GM12878 (cell line): Measurements from ENCODE around the gene OR2A5. TPM values are rescaled to one million over a fixed set of nuclear protein-coding genes. Genes with fewer than 3 reads are reported as not detected.

Experiments used
- ATAC-seq: fragments of 200-7000 bp; cut with Tn5 transposase; 3 replicates; pipeline ENCODE4 v1.9.1; 2020; ENCODE audit warnings: mild to moderate bottlenecking, moderate library complexity
- BruUV-seq: library from RNA; stranded (reverse); fragments of 400-500 nt; replicated peaks from 2 replicates; lab custom pipeline; 2021; lab: Mats Ljungman, UMichigan
- CTCF ChIA-PET: fragments of 300-600 bp; sonication (Branson Sonifier 250); formaldehyde crosslinking; extraction: SDS; loops from one replicate; lab custom pipeline; 2021; ENCODE audit warnings: inconsistent platforms; lab: Yijun Ruan, JAX
- POLR2A ChIA-PET: fragments of 350-600 bp; formaldehyde crosslinking; extraction: SDS; loops from one replicate; lab custom pipeline; 2021; ENCODE audit warnings: inconsistent platforms; lab: Charles Lee
- RAD21 ChIA-PET: fragments of 300-600 bp; sonication (Branson Sonifier 250); formaldehyde crosslinking; loops from one replicate; lab custom pipeline; 2023; ENCODE audit warnings: antibody characterized with exemption; ENCODE audit not compliant: unreplicated experiment; lab: Charles Lee
- SMC1A ChIA-PET: fragments of 300-600 bp; sonication (Branson Sonifier 250); formaldehyde crosslinking; loops from one replicate; lab custom pipeline; 2023; ENCODE audit not compliant: unreplicated experiment, uncharacterized antibody; lab: Charles Lee
- DNase-seq: peaks from one replicate; pipeline ENCODE4 v3.0.0-alpha.2; 2011; ENCODE audit warnings: low read depth, low spot score
- FAIRE-seq: peaks from 3 replicates; lab custom pipeline; 2011; peaks lifted over from hg19 to GRCh38; lab: Jason Lieb, UNC
- H2AFZ ChIP-seq: 2 replicates; pipeline ENCODE4 v1.6.0; 2011; ENCODE audit warnings: low read depth, low read length, control low read depth; ENCODE audit not compliant: control insufficient read depth
- H3K27ac ChIP-seq: 2 replicates; pipeline ENCODE4 v1.5.1; 2011; ENCODE audit warnings: control low read depth; ENCODE audit not compliant: control insufficient read depth, insufficient read depth
- H3K27me3 ChIP-seq, 2 experiments: replicated peaks in 1 of 2; 2 replicates each; pipeline versions ENCODE4 v1.6.0 to v1.6.1; 2011; ENCODE audit warnings: low read length in 1 of 2; ENCODE audit not compliant: control insufficient read depth in 2 of 2, insufficient read depth in 2 of 2
- H3K36me3 ChIP-seq, 2 experiments: 2 replicates each; pipeline ENCODE4 v1.5.1; 2011; ENCODE audit warnings: low read length in 1 of 2; ENCODE audit not compliant: control insufficient read depth in 2 of 2, insufficient read depth in 2 of 2
- H3K4me1 ChIP-seq: 2 replicates; pipeline ENCODE4 v1.6.1; 2011; ENCODE audit warnings: mild to moderate bottlenecking, low read length, moderate library complexity, mixed read lengths; ENCODE audit not compliant: control insufficient read depth, insufficient read depth
- H3K4me2 ChIP-seq: 2 replicates; pipeline ENCODE4 v1.6.0; 2011; ENCODE audit warnings: control low read depth; ENCODE audit not compliant: control insufficient read depth, insufficient read depth
- H3K4me3 ChIP-seq: fragments of 200-600 bp; sonication (generic); 2 replicates; pipeline ENCODE4 v1.5.1; 2016
- H3K79me2 ChIP-seq: 2 replicates; pipeline ENCODE4 v1.6.0; 2011; ENCODE audit warnings: low read length; ENCODE audit not compliant: control insufficient read depth, insufficient read depth
- H3K9ac ChIP-seq: 2 replicates; pipeline ENCODE4 v1.8.0; 2011; ENCODE audit warnings: low read length, control low read depth, mixed read lengths; ENCODE audit not compliant: control insufficient read depth, insufficient read depth
- H3K9me3 ChIP-seq: replicated peaks from 3 replicates; pipeline ENCODE4 v1.5.1; 2011; ENCODE audit warnings: mild to moderate bottlenecking, low read length; ENCODE audit not compliant: control insufficient read depth, insufficient read depth
- H4K20me1 ChIP-seq: 2 replicates; pipeline ENCODE4 v1.6.0; 2011; ENCODE audit not compliant: control insufficient read depth, insufficient read depth
- CHD2 ChIP-seq: IDR thresholded peaks from 2 replicates; pipeline ENCODE4 v1.6.1; 2011; ENCODE audit warnings: low read depth, low read length, improper control_type of control experiment, borderline replicate concordance
- CREM ChIP-seq: IDR thresholded peaks from 2 replicates; pipeline ENCODE4 v1.6.1; 2014; ENCODE audit warnings: antibody characterized with exemption, low read depth
- JUNB ChIP-seq: IDR thresholded peaks from 2 replicates; pipeline ENCODE4 v1.6.1; 2016; ENCODE audit warnings: antibody characterized with exemption, mild to moderate bottlenecking
- JUND ChIP-seq: IDR thresholded peaks from 2 replicates; pipeline ENCODE4 v1.6.1; 2012; ENCODE audit warnings: low read depth, mild to moderate bottlenecking, low read length, improper control_type of control experiment, moderate library complexity
- RAD51 ChIP-seq: fragments of 450-650 bp; IDR thresholded peaks from 2 replicates; pipeline ENCODE4 v1.6.1; 2016; ENCODE audit warnings: moderate library complexity, mild to moderate bottlenecking, inconsistent platforms
- RFX5 ChIP-seq: IDR thresholded peaks from 2 replicates; pipeline ENCODE4 v1.6.1; 2011; ENCODE audit warnings: low read depth, low read length, improper control_type of control experiment
- STAT1 ChIP-seq: fragments of 450-650 bp; conservative IDR thresholded peaks from 2 replicates; pipeline ENCODE4 v1.6.1; 2014; ENCODE audit warnings: antibody characterized with exemption, mild to moderate bottlenecking
- WGBS: methylation state at CpG from one replicate; pipeline ENCODE4 v1.1.6; 2016; ENCODE audit warnings: low lambda C conversion rate; ENCODE audit not compliant: insufficient replicate concordance, insufficient coverage; ENCODE audit errors: missing lambda C conversion rate; 5-methylcytosine and 5-hydroxymethylcytosine counted together
- in situ Hi-C: fragments of 300-500 bp; cut with MboI; formaldehyde crosslinking; loops from 9 replicates; pipeline ENCODE4 v1.14.3; 2018; ENCODE audit warnings: mixed read lengths
- intact Hi-C: fragments of 100-400 bp; cut with micrococcal nuclease; formaldehyde crosslinking; loops from one replicate; pipeline ENCODE4 v1.14.2; 2022; ENCODE audit not compliant: unreplicated experiment
- polyA plus RNA-seq, 11 experiments: library from polyadenylated mRNA; depleted of rRNA in 4 of 11; unstranded in 6 of 11; stranded (reverse) in 5 of 11; fragments of >200 nt; fragmentation: Nextera tagmentation in 4 of 11; fragmentation: Illumina TruSeq in 1 of 11; extraction: Ambion mirVana in 4 of 11; extraction: Trizol in 1 of 11; gene quantifications; 1 replicate in 1 of 11; 2 replicates in 10 of 11; pipeline versions ENCODE4 v1.2.1 to v1.2.3, GENCODE V29; 2011 to 2016; ENCODE audit warnings: inconsistent platforms in 2 of 11, missing spikeins in 2 of 11, low read depth in 1 of 11
- total RNA-seq, 4 experiments: library from RNA; depleted of rRNA in 3 of 4; stranded (reverse); fragments of >200 nt in 3 of 4; fragmentation: Illumina TruSeq in 1 of 4; extraction: Trizol in 1 of 4; gene quantifications; 2 replicates each; pipeline versions ENCODE4 v1.2.1 to v1.2.3, GENCODE V29; 2013 to 2021

The OR2A5 gene
- total and polyA plus RNA-seq, 10 of the 15 experiments (the other 5 are each of a cell fraction or from before 2014, with no cell fraction given), result 0.19 TPM; not detected in 9

DNA sequence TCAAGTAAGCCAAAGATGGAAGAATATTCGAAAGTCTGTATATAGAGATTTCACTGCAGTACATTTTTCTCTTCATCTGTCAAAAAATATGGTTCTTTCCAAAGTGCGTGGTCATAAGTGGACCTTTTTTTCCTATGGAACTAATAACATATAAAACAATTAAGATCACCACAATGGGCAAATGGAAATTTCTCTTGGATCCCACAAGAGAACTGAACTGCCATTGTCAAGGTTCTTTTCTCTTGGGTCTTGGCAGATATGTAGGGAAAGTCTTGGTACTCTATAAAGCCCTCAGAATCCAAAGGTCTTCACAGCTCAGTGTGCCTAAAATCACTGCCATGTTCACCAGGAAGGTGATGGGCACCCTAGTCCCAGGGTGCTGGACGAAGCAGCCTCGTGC, 48.7 kb upstream of the OR2A5 start, which contains the start of gene OR6B1:
OR6B1 (plus strand) TSS at position 301 of the 400 bp plus-strand sequence. CDS start 3,677 bp downstream, outside the sequence.
- TF ChIP-seq RFX5, result no peak
- TF ChIP-seq JUNB, result no peak
- TF ChIP-seq CHD2, result no peak
- TF ChIP-seq JUND, result no peak
- no peak for TF ChIP-seq STAT1
- TF ChIP-seq, all 136 proteins: peak for 0

DNA sequence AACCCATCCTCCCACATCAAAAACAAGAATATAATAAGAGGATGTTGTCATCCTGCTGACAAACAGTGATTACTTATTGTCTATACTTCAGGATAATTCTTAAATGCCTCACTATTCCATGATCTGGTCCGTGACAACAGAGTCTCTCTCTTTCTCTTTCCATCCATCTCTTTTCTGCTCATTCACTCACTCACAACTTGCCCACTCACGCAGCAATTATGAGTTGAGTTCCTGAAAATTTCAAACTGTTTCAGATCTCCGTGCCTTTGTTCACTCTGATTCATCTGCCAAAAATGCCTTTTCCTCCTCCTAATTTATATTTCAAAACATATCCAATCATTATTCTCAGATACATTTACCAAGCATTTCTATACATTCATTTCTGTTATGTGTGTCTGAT, 47.2 kb upstream of the OR2A5 start:
- DNase-seq, result no peak
- Histone ChIP-seq H3K27ac (no peak overlapping the region), H3K9ac (no peak overlapping the region), H3K79me2 (no peaks in the 10 kb centered on the region), H2AFZ (no peak overlapping the region), H3K36me3 (no peaks in the 10 kb centered on the region), H3K9me3 (no peaks in the 10 kb centered on the region), H3K4me3 (no peak overlapping the region), H3K4me2 (no peak overlapping the region), H3K27me3 (no peaks in the 10 kb centered on the region), H3K4me1 (no peaks in the 10 kb centered on the region), H4K20me1 (no peaks in the 10 kb centered on the region)
- BruUV-seq, result no TSS peak
- RAD21 ChIA-PET, result no interaction called here
- no peak for TF ChIP-seq RAD51
- no peak for TF ChIP-seq CREM
- intact Hi-C loops, result no loop called here
- ATAC-seq, result no peak
- POLR2A ChIA-PET, result no interaction called here
- in situ Hi-C loops, result no loop called here
- 18% methylated on average over 3 of the region's 3 CpGs for WGBS
- SMC1A ChIA-PET, result no interaction called here
- no peak for FAIRE-seq
- CTCF ChIA-PET, result no interaction called here

More for the DNA sequence above, 48.7 kb upstream of the OR2A5 start, which contains the start of gene OR6B1:
- POLR2A ChIA-PET, result no interaction called here
- intact Hi-C loops (no loop called here), in situ Hi-C loops (no loop called here)
- BruUV-seq, result no TSS peak
- DNase-seq (no peak), FAIRE-seq (no peak), ATAC-seq (no peak)
- CTCF ChIA-PET, result interaction anchor here (2.2 kb wide), 1 partner anchor 28 kb away, joined by 5 read pairs; no protein-coding TSS in a partner anchor
- SMC1A ChIA-PET, result no interaction called here
- RAD21 ChIA-PET, result no interaction called here
- Histone ChIP-seq H3K27me3 (no peaks in the 10 kb centered on the region), H3K79me2 (no peaks in the 10 kb centered on the region), H2AFZ (no peak within 1 kb of the TSS), H3K9me3 (no peaks in the 10 kb centered on the region), H3K36me3 (no peaks in the 10 kb centered on the region), H3K4me2 (no peak within 1 kb of the TSS), H3K27ac (no peak within 1 kb of the TSS), H3K4me1 (no peaks in the 10 kb centered on the region), H3K9ac (no peak within 1 kb of the TSS), H3K4me3 (no peak within 1 kb of the TSS), H4K20me1 (no peaks in the 10 kb centered on the region)
- 3% methylated on average over 4 of the region's 4 CpGs for WGBS
